Esophagus muscularis mucosa (tissue), 4 donors: Measurements from ENCODE around the gene NECTIN2. TPM values are rescaled to one million over a fixed set of nuclear protein-coding genes. Genes with fewer than 3 reads are reported as not detected.
A peak's percentile ranks its signal among the peaks of the same experiment; 100 is the strongest.
"Not testable (repeated sequence)": the region's sequence is repeated elsewhere in the genome, so short reads cannot be mapped to it uniquely, and the experiment has no call there.

Source experiments
- DNase-seq: peaks from one replicate; pipeline ENCODE4 v3.0.0-alpha.2; 2017; ENCODE audit errors: extremely low spot score
- H3K27ac ChIP-seq, 4 donors: fragments of 200-600 bp; sonication (generic); replicated peaks in 1 of 4; 1 replicate in 3 of 4; 2 replicates in 1 of 4; pipeline ENCODE4 v1.5.1; 2016 to 2019; ENCODE audit warnings: mild to moderate bottlenecking in 1 of 4
- H3K27me3 ChIP-seq, 4 donors: fragments of 200-600 bp; sonication (generic); one replicate each; pipeline versions ENCODE4 v1.5.1 to v1.6.0; 2016 to 2019
- H3K36me3 ChIP-seq, 4 donors: fragments of 200-600 bp; sonication (generic); one replicate each; pipeline ENCODE4 v1.5.1; 2016 to 2019
- H3K4me1 ChIP-seq, 4 donors: fragments of 200-600 bp; sonication (generic); one replicate each; pipeline ENCODE4 v1.5.1; 2016 to 2019
- H3K4me3 ChIP-seq, 4 donors: fragments of 200-600 bp; sonication (generic); 1 replicate in 2 of 4; 2 replicates in 2 of 4; pipeline ENCODE4 v1.5.1; 2016 to 2019; ENCODE audit warnings: mild to moderate bottlenecking in 4 of 4, moderate library complexity in 1 of 4
- H3K9me3 ChIP-seq, 4 donors: fragments of 200-600 bp; sonication (generic); 1 replicate in 3 of 4; 2 replicates in 1 of 4; pipeline ENCODE4 v1.5.1; 2016 to 2019
- CTCF ChIP-seq, 3 experiments: fragments of 200-600 bp in 2 of 3; fragments of 450-650 bp in 1 of 3; sonication (generic) in 2 of 3; IDR thresholded peaks; one replicate each; pipeline ENCODE4 v1.5.1; 2017 to 2019; ENCODE audit warnings: antibody characterized with exemption in 3 of 3, mild to moderate bottlenecking in 2 of 3, moderate library complexity in 1 of 3
- EP300 ChIP-seq: sonication (generic); formaldehyde crosslinking; IDR thresholded peaks from one replicate; pipeline ENCODE4 v1.6.1; 2017; ENCODE audit warnings: antibody characterized with exemption
- POLR2A ChIP-seq: fragments of 450-650 bp; IDR thresholded peaks from one replicate; pipeline ENCODE4 v1.6.1; 2017; ENCODE audit warnings: antibody characterized with exemption, moderate library complexity, mild to moderate bottlenecking, low read depth
- POLR2AphosphoS5 ChIP-seq, 2 donors: sonication (generic); formaldehyde crosslinking; IDR thresholded peaks; one replicate each; pipeline ENCODE4 v1.6.1; 2017; ENCODE audit warnings: antibody characterized with exemption in 2 of 2
- WGBS: methylation state at CpG from one replicate; pipeline ENCODE4 v1.1.5; 2018; 5-methylcytosine and 5-hydroxymethylcytosine counted together
- intact Hi-C: fragments of 100-400 bp; cut with DNase I; formaldehyde crosslinking; loops from one replicate; pipeline ENCODE4 v1.15.1; 2023
- total RNA-seq, 4 donors: library from RNA; depleted of rRNA; stranded (reverse); fragments of >200 nt; gene quantifications; one replicate each; pipeline versions ENCODE4 v1.1.0 to v1.2.1, GENCODE V29; 2016

NECTIN2 gene
- total RNA-seq, 4 donors from 2014 or later, result 34.5 to 72.4 (median 60.1) TPM

- Histone ChIP-seq H3K27ac (peak overlapping the region in 1 of 4 donors; percentile 51), H3K27me3 (no peaks in the 10 kb centered on the region), H3K4me3 (no peak overlapping the region), H3K4me1 (peaks cover 0 to 22% (median 10%) of the 10 kb centered on the region in 4 donors), H3K36me3 (peaks cover 50 to 92% (median 87%) of the 10 kb centered on the region in 4 donors), H3K9me3 (no peaks in the 10 kb centered on the region)
- 75% methylated on average over 15 of the region's 22 CpGs for WGBS
- no peak for DNase-seq
- TF ChIP-seq EP300 (no peak), POLR2AphosphoS5 (IDR thresholded peaks at IDR 0.05) (no peak), CTCF (IDR thresholded peaks at IDR 0.05) (no peak), POLR2A (no peak)
- intact Hi-C loops, result no loop called here
Measured at GRCh38 chr19:44875666-44876451, 29.8 kb downstream of the NECTIN2 start.

- Histone ChIP-seq H3K27me3 (no peaks in the 10 kb centered on the region), H3K36me3 (peaks cover 42 to 81% (median 79%) of the 10 kb centered on the region in 4 donors), H3K4me3 (no peak overlapping the region), H3K9me3 (no peaks in the 10 kb centered on the region), H3K4me1 (peaks cover 0 to 16% (median 8%) of the 10 kb centered on the region in 4 donors), H3K27ac (no peak overlapping the region)
- TF ChIP-seq POLR2A, result no peak
- TF ChIP-seq POLR2AphosphoS5 (IDR thresholded peaks at IDR 0.05), result no peak
- TF ChIP-seq EP300, result no peak
- intact Hi-C loops, result no loop called here
- DNase-seq, result no peak
- 81% methylated on average over 3 of the region's 5 CpGs for WGBS
Measured at GRCh38 chr19:44876930-44877535, 30.9 kb downstream of the NECTIN2 start.

- no peak overlapping the region for H3K27ac ChIP-seq
- no peak overlapping the region for H3K4me3 ChIP-seq
- WGBS, result 81% methylated on average over 26 of the region's 26 CpGs
- H3K27me3 ChIP-seq, result no peaks in the 10 kb centered on the region
- no peak for DNase-seq
- no peaks in the 10 kb centered on the region for H3K9me3 ChIP-seq
- intact Hi-C loops, result no loop called here
- H3K4me1 ChIP-seq, result peaks cover 0 to 14% (median 8%) of the 10 kb centered on the region in 4 donors
- H3K36me3 ChIP-seq, result peaks cover 29 to 77% (median 71%) of the 10 kb centered on the region in 4 donors
- TF ChIP-seq EP300 (no peak), POLR2A (no peak)
Measured at GRCh38 chr19:44878120-44878865, 32.2 kb downstream of the NECTIN2 start.

GRCh38 chr19:44879309-44880065 is 33.4 kb downstream of the NECTIN2 start:
- TF ChIP-seq POLR2AphosphoS5 (IDR thresholded peaks at IDR 0.05) (no peak), EP300 (no peak), CTCF (IDR thresholded peaks at IDR 0.05) (no peak), POLR2A (no peak)
- Histone ChIP-seq H3K36me3 (peaks cover 19 to 77% (median 69%) of the 10 kb centered on the region in 4 donors), H3K27ac (peak overlapping the region in 1 of 4 donors; percentile 10), H3K4me1 (peaks cover 0 to 14% (median 8%) of the 10 kb centered on the region in 4 donors), H3K27me3 (no peaks in the 10 kb centered on the region), H3K4me3 (no peak overlapping the region), H3K9me3 (no peaks in the 10 kb centered on the region)
- DNase-seq, result no peak
- intact Hi-C loops, result no loop called here
- WGBS, result 76% methylated on average over 17 of the region's 18 CpGs

GRCh38 chr19:44882063-44882462 is 36.0 kb downstream of the NECTIN2 start:
- H3K4me3 ChIP-seq, result no peak overlapping the region
- H3K27me3 ChIP-seq, result no peaks in the 10 kb centered on the region
- 89% methylated on average over 15 of the region's 15 CpGs for WGBS
- intact Hi-C loops, result no loop called here
- TF ChIP-seq CTCF (IDR thresholded peaks at IDR 0.05), result no peak
- no peak for TF ChIP-seq POLR2A
- TF ChIP-seq EP300, result no peak
- TF ChIP-seq POLR2AphosphoS5 (IDR thresholded peaks at IDR 0.05), result no peak
- peaks cover 0 to 74% (median 66%) of the 10 kb centered on the region in 4 donors for H3K36me3 ChIP-seq
- peaks cover 0 to 6% (median 0%) of the 10 kb centered on the region in 4 donors for H3K4me1 ChIP-seq
- H3K27ac ChIP-seq, result no peak overlapping the region
- H3K9me3 ChIP-seq, result no peaks in the 10 kb centered on the region
- no peak for DNase-seq

- H3K4me1 ChIP-seq, intact Hi-C loops, DNase-seq, H3K4me3 ChIP-seq, H3K27me3 ChIP-seq, H3K9me3 ChIP-seq, H3K27ac ChIP-seq: not testable (repeated sequence)
- WGBS, result 95% methylated on average over 19 of the region's 19 CpGs
- peaks cover under 1 to 74% (median 66%) of the 10 kb centered on the region in 4 donors for H3K36me3 ChIP-seq
Measured at GRCh38 chr19:44882619-44883397, 36.7 kb downstream of the NECTIN2 start.
